KMS-11 (cell line): Measurements from ENCODE around the gene RPL39.
"Not testable (repeated sequence)": the region's sequence is repeated elsewhere in the genome, so short reads cannot be mapped to it uniquely, and the experiment has no call there.

ENCODE experiments used
- H2AFZ ChIP-seq: fragments of 200-600 bp; sonication (generic); 2 replicates; pipeline ENCODE4 v1.6.1; 2016; ENCODE audit warnings: antibody characterized with exemption, mixed run types, low read depth
- H3K27ac ChIP-seq: fragments of 200-600 bp; sonication (generic); 2 replicates; pipeline ENCODE4 v1.6.1; 2016; ENCODE audit warnings: mild to moderate bottlenecking, mixed run types
- H3K27me3 ChIP-seq: fragments of 200-600 bp; sonication (generic); 2 replicates; pipeline ENCODE4 v1.6.1; 2017; ENCODE audit warnings: mild to moderate bottlenecking, low read depth, mixed run types, moderate library complexity; ENCODE audit not compliant: insufficient read depth
- H3K36me3 ChIP-seq: fragments of 200-600 bp; sonication (generic); 2 replicates; pipeline ENCODE4 v1.6.1; 2017; ENCODE audit warnings: mild to moderate bottlenecking, mixed run types; ENCODE audit not compliant: insufficient read depth
- H3K4me1 ChIP-seq: fragments of 200-600 bp; sonication (generic); 2 replicates; pipeline ENCODE4 v1.6.1; 2016; ENCODE audit warnings: mild to moderate bottlenecking, low read depth, mixed run types; ENCODE audit not compliant: poor library complexity, severe bottlenecking
- H3K4me2 ChIP-seq: fragments of 200-600 bp; sonication (generic); 2 replicates; pipeline ENCODE4 v1.7.0; 2016; ENCODE audit warnings: mild to moderate bottlenecking, mixed run types
- H3K4me3 ChIP-seq: fragments of 200-600 bp; sonication (generic); IDR thresholded peaks from 2 replicates; pipeline ENCODE4 v1.6.1; 2017; ENCODE audit warnings: low read depth, low read length, mixed read lengths; ENCODE audit not compliant: insufficient read depth
- H3K79me2 ChIP-seq: fragments of 200-600 bp; sonication (generic); 2 replicates; pipeline ENCODE4 v1.6.1; 2016; ENCODE audit warnings: low read depth, mixed run types; ENCODE audit not compliant: insufficient read depth
- H3K9ac ChIP-seq: fragments of 200-600 bp; sonication (generic); 2 replicates; pipeline ENCODE4 v1.6.1; 2016; ENCODE audit warnings: mild to moderate bottlenecking, mixed run types
- H4K20me1 ChIP-seq: fragments of 200-600 bp; sonication (generic); 2 replicates; pipeline ENCODE4 v1.6.1; 2016; ENCODE audit warnings: mild to moderate bottlenecking, mixed run types; ENCODE audit not compliant: insufficient read depth
- CTCF ChIP-seq: fragments of 200-600 bp; sonication (generic); conservative IDR thresholded peaks from 2 replicates; pipeline ENCODE4 v1.6.1; 2017; ENCODE audit warnings: low read depth, mild to moderate bottlenecking, antibody characterized with exemption, low read length, moderate library complexity, mixed read lengths

The RPL39 gene

GRCh38 chrX:119778829-119779228, 12.6 kb downstream of the RPL39 start:
- no peak overlapping the region for H2AFZ ChIP-seq
- H3K27me3 ChIP-seq: no peaks in the 10 kb centered on the region
- H3K4me2 ChIP-seq: no peak overlapping the region

GRCh38 chrX:119775517-119776238, 15.8 kb downstream of the RPL39 start:
- H3K79me2 ChIP-seq: no peaks in the 10 kb centered on the region
- no peaks in the 10 kb centered on the region for H3K4me1 ChIP-seq
- H3K27me3 ChIP-seq: no peaks in the 10 kb centered on the region
- H3K4me3 ChIP-seq: no peak overlapping the region
- no peak overlapping the region for H3K4me2 ChIP-seq
- H3K9ac ChIP-seq: no peak overlapping the region
- H4K20me1 ChIP-seq: no peaks in the 10 kb centered on the region
- no peak overlapping the region for H3K27ac ChIP-seq
- no peak overlapping the region for H2AFZ ChIP-seq
- no peaks in the 10 kb centered on the region for H3K36me3 ChIP-seq
- TF ChIP-seq CTCF: no peak

More at GRCh38 chrX:119778829-119779228, 12.6 kb downstream of the RPL39 start:
- no peaks in the 10 kb centered on the region for H3K79me2 ChIP-seq
- no peaks in the 10 kb centered on the region for H3K36me3 ChIP-seq
- no peak for TF ChIP-seq CTCF
- no peaks in the 10 kb centered on the region for H4K20me1 ChIP-seq
- no peak overlapping the region for H3K4me3 ChIP-seq
- H3K9ac ChIP-seq: no peak overlapping the region
- H3K4me1 ChIP-seq: no peaks in the 10 kb centered on the region
- no peak overlapping the region for H3K27ac ChIP-seq

GRCh38 chrX:119769388-119769787, 22.0 kb downstream of the RPL39 start:
- H3K27me3 ChIP-seq, H2AFZ ChIP-seq, H3K4me1 ChIP-seq, H3K4me3 ChIP-seq, H3K79me2 ChIP-seq, H4K20me1 ChIP-seq, H3K9ac ChIP-seq, H3K27ac ChIP-seq, H3K4me2 ChIP-seq, H3K36me3 ChIP-seq: not testable (repeated sequence)

GRCh38 chrX:119768436-119768835, 23.0 kb downstream of the RPL39 start:
- peaks cover 13% of the 10 kb centered on the region for H3K4me1 ChIP-seq
- H3K79me2 ChIP-seq, H3K36me3 ChIP-seq, H3K27me3 ChIP-seq, H4K20me1 ChIP-seq, H2AFZ ChIP-seq, H3K27ac ChIP-seq, H3K4me2 ChIP-seq, H3K9ac ChIP-seq, H3K4me3 ChIP-seq: not testable (repeated sequence)

- H3K4me1 ChIP-seq: peaks cover 46% of the 10 kb centered on the region
- no peak overlapping the region for H3K4me3 ChIP-seq
- no peak overlapping the region for H3K9ac ChIP-seq
- H3K27ac ChIP-seq: no peak overlapping the region
- no peaks in the 10 kb centered on the region for H3K36me3 ChIP-seq
- TF ChIP-seq CTCF: no peak
- H4K20me1 ChIP-seq: no peaks in the 10 kb centered on the region
- H3K4me2 ChIP-seq: no peak overlapping the region; the same call in 1 of the 2 replicates
- peak overlapping the region; percentile 57; the same call in 1 of the 2 replicates for H2AFZ ChIP-seq
- H3K79me2 ChIP-seq: peaks cover 5% of the 10 kb centered on the region; the same call in 1 of the 2 replicates
- no peaks in the 10 kb centered on the region for H3K27me3 ChIP-seq
Measured at GRCh38 chrX:119763836-119764387, 27.5 kb downstream of the RPL39 start.
